GM19025 (cell line): ENCODE results near the gene NLRX1.
"Not testable (repeated sequence)": the region's sequence is repeated elsewhere in the genome, so short reads cannot be mapped to it uniquely, and the experiment has no call there.

Experiments
- ATAC-seq: cut with Tn5 transposase; IDR thresholded peaks from one replicate; pipeline ENCODE4 v1.9.1; 2021; ENCODE audit warnings: mild to moderate bottlenecking, low read depth, moderate library complexity; ENCODE audit not compliant: unreplicated experiment

Gene NLRX1

DNA sequence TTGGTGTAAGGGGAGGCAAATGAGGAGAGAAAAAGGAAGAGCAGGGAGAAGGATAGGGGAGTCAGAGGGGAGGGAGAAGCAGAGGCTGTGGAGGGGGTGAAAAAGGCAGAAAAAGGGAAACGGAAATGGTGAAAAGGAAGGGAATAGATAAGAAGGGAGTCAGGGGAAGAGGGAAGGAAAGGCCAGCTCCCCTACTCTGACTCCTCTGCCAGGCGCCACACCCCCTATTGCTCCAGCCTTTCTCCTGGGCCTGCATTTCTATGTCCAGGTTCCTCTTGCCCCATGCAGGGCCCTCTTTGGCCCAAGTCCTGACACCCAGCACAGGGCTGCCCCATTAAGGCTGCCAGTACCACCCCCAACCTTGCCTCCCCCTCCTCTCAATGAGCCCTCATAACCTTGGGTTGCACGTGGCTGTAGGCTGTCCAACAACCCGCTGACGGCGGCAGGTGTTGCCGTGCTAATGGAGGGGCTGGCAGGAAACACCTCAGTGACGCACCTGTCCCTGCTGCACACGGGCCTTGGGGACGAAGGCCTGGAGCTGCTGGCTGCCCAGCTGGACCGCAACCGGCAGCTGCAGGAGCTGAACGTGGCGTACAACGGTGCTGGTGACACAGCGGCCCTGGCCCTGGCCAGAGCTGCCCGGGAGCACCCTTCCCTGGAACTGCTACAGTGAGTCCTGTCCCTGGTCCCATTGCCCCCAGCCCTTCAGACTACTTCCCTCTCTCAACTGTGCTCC, 13.3 kb downstream of the NLRX1 start:
- ATAC-seq: no peak

DNA sequence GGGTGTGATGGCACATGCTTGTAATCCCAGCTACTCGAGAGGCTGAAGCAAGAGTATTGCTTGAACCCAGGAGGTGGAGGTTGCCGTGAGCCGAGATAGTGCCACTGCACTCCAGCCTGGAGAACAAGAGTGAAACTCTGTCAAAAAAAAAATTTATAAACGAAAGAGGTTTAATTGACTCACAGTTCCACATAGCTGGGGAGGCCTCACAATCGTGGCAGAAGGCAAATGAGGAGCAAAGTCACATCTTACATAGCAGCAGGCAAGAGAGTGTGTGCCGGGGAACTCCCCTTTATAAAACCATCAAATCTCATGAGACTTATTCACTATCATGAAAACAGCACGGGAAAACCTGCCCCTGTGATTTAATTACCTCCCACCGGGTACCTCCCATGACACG, 15.9 kb downstream of the NLRX1 start:
- ATAC-seq: not testable (repeated sequence)

DNA sequence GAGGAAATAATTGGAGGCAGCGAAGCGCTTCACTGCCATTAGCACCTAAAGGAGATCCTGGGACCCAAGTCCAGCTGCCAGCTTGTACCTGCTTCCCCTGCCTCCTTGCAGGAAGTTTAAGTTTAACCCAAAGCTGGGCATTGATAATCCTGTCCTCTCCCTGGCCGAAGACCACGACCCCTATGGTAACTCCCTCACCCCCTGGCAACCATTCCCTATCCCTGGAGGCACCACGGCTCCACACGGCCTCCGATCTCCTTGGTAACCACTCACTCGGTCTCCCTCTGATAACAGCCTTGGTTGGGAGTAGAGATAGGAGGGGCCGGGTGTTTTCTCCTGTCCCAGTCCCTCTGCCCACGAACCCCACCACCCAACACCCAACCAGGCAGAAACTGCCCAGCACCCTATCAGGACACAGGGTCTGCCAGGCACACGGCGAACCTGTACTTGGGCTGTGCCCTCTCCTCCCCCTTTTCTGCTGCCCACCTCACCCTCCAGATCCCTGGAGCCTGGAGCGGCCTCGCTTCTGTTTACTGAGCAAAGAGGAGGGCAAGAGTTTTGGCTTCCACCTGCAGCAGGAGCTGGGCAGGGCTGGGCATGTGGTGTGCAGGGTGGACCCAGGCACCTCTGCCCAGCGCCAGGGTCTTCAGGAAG, 17.6 kb downstream of the NLRX1 start:
- ATAC-seq: no peak

DNA sequence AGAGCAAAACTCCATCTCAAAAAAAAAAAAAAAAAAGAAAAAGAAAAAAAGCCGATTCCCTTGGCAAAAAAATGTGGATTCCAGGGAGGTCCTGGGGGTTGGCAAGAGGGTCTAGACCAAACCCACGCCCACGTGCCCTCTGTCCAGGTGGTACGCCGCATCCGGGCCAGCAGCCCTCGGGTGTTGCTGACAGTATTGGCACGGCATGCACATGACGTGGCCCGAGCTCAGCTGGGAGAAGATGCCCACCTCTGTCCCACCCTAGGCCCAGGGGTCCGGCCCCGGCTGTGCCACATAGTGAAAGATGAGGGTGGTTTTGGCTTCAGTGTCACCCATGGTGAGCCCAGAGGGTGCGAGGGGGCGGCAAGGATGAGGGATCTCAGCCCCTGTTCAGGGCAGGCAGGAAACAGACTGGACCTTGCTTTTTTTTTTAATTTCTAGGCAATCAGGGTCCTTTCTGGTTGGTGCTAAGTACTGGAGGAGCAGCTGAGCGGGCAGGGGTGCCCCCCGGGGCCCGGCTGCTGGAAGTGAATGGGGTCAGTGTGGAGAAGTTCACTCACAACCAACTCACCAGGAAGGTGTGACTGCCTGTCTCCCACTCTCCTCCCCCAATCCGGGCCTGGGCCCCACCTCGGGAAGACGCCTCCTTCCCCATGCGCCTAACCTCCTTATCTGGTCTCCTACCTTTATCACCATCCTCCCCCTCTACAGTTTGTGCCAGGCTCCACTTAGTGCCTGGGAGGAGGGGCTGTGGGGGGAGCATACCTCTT, 18.8 kb downstream of the NLRX1 start:
- no peak for ATAC-seq

DNA sequence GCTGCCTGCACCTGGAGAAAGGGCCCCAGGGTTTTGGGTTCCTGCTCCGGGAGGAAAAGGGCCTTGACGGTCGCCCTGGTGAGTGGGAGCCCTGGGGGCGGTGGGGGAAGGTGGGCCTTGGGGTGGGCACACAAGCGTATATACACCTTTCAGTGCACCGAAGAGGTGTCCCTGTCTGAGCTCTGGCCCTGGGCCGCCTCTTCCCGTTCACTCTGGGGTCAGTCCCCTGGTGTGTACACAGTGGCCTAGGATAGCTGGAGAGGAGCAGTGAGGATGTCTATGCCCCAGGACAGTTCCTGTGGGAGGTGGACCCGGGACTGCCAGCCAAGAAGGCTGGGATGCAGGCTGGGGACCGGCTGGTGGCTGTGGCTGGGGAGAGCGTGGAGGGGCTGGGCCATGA, 19.5 kb downstream of the NLRX1 start:
- ATAC-seq: no peak

DNA sequence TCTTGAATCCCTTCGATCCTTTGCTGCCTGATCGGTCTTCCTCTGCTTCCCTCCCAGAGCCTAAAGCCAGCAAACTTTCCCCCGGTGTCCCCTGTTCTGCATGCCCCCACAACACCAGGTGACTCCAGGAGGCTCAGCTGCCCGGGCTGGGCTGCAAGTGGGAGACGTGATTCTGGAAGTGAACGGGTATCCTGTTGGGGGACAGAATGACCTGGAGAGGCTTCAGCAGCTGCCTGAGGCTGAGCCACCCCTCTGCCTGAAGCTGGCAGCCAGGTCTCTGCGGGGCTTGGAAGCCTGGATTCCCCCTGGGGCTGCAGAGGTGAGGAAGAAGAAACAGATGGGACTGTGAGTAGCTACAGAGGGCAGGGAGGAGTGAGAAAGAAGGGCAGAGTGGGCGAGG, 20.4 kb downstream of the NLRX1 start:
- no peak for ATAC-seq

DNA sequence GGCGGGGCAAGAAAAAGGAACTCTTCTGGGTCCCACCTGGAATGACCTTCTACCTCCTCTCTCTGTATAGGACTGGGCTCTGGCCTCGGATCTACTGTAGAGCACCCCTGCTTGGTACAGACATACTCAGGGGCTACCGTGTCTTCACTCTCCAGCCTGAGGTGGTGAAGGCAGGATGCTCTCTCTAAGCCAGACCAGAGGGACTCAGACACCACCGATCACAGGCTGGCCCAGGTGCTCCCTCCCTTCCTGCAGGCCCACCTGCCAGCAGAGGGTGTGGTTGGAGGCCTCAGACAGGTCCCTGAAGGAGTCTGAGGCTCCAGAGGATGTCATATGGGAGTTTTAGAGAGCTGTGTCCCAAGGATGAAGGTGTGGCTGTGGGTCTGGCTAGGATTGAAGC, 20.9 kb downstream of the NLRX1 start:
- ATAC-seq: no peak

DNA sequence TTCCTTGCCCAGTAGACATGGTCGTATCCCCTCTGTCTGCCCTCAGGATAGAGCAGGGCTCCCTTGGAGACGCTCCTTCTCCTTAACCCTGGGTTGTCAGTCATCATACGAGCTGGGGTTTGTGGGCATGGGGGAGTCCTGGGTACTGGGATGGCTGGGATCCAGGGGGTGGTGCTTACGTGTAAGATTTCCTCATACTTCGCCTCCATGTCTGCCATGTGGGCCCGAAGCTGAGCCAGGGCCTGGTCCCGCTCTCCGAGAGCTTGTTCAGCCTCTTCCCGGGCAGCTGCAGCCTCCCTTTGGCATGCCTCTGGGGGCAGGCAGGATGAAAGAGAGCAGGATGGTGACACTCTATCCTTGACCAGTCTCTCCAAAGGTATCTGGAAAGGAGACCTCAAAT, 22.0 kb downstream of the NLRX1 start:
- no peak for ATAC-seq

DNA sequence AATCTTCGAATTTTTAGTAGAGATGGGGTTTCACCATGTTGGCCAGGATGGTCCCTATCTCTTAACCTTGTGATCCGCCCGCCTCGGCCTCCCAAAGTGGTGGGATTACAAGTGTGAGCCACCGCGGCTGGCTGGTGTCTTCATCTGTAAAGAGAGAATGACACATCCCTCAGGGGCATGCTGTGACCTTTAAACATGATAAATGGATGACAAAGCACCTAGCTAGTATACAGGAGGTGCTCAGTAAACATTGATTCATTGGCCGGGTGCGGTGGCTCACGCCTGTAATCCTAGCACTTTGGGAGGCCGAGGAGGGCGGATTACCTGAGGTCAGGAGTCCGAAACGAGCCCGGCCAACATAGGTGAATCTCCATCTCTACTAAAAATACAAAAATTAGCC, 22.7 kb downstream of the NLRX1 start:
- not testable (repeated sequence) for ATAC-seq

DNA sequence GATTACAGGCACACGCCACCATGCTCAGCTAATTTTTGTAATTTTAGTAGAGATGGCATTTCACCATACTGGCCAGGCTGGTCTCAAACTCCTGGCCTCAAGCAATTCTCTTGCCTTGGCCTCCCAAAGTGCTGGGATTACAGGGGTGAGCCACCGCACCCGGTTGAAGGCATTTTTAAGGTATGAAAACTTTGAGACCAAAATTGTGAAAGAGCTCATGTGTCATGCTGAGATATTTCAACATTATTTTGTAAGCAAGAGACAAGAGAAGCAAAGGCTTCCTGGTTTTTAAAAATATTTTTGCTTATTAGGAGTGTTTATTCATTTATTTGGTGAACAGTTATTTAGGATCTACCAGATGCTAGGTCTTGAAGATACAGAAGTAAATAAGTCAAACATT, 23.6 kb downstream of the NLRX1 start:
- ATAC-seq: no peak

DNA sequence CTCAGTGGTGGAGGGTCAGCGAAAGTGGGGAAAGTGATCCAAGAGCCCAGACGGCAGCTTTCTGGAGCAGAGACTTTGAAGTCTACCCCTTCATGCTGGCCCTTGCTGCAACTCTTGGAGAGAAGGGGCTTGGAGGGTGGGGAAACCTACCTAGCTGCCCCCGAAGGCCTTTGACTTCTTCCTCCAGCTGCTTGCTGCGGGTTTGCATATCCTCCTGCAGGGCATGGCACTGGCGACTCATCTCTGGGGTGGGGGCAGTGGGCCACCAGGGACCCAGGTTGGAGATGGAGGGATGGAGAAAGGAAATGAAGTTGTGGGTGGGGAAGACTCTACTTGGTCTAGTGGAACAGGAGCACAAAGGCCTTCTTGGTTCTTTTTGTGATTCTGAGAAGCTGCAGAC, 24.5 kb downstream of the NLRX1 start:
- ATAC-seq: no peak

DNA sequence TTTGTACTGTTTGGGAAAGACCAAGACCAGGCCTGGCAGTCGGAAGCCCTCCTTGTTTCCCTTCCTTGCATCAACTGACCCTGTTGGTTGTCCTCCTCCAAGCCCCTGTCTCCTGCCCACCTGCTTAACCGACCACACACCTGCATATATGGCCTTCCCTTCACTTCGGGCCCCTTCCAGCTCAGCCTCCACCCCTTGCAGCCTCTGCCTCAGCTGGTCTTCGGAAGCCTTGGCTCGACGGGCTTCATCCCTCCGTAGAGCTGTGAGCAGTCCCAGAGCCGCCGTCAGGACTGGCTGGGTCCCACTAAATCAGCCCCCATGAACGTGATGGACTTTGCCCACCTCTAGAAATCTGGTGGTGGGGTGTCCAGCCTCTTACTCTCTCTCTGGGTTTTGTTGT, 25.1 kb downstream of the NLRX1 start:
- ATAC-seq: no peak

DNA sequence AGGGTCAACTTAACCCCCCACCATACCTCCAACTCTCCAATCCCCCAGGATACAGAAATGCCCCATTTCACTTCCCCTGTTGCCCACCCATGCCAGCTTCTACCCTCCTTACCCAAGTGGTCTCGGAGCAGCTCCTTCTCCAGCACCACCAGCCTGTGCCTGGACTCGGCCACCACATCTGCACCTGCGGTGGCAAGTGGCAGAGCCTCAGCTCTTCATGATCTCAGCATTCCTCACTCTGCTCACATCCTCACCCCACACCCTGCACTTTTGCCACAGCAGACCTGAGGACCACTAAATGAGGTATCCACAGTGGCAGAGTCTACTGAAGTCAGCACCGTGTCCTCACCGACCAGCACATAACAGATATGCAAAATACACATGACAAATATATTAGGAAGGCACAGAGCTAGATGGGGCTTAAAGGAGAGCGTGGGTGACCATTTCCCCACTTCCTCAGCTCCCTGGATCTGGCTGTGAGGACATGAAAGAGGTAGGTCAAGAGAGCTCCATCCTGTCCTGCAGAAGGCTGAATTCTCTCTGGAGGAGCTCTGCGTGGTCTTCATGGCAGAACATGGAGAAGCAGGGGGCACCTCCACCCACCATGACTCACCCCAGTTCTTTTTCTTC, 26.4 kb downstream of the NLRX1 start:
- no peak for ATAC-seq

DNA sequence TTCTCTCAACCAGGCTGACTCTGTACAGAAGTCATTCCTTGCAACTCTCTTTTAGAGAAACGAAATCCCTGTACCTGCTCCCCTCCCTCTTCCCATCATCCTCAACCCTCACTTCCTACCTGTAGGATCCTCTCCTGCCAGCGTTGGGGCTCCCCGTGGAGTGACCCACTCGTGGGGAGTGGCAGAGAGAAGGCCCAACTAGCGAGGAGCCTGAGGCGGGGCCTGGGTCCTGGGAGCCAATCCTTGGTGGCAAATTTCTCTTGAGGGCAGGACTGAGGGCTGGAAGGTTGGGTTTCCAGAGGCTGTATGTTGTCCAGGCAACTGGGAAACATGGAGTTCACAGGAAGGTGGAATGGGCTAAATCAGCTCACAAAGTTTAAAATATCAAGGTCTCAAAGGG, 27.2 kb downstream of the NLRX1 start:
- no peak for ATAC-seq

DNA sequence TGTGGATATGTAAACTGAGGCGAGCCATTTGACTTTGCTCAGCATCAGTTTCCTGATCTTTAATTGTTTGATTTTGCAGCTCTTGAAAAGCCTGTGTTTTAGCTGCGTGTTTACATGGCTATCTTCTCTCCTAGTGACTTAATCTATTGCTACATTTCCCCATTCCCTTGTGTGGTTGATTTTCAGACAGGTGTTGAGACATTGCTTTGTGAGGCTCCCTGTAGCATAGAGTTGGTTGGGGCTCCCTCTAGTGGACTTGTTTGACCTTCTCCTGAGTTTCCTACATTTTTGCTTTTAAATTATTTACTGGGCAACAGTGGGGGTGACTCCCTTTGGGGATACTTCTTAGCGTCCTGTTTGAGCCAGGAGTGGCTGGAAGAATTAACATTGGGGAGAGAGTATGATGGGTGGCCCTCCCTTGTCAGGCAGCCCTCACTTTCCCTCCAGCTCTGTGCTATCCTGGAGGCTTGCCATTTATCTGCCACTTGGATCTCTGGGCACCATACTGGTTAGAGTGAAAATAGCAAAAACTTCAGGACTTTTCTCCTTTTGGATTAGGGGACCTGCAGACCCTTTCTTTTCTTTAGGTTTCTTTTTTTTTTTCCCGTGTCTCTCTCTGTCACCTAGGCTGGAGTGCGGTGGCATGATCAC, 28.4 kb downstream of the NLRX1 start:
- no peak for ATAC-seq

DNA sequence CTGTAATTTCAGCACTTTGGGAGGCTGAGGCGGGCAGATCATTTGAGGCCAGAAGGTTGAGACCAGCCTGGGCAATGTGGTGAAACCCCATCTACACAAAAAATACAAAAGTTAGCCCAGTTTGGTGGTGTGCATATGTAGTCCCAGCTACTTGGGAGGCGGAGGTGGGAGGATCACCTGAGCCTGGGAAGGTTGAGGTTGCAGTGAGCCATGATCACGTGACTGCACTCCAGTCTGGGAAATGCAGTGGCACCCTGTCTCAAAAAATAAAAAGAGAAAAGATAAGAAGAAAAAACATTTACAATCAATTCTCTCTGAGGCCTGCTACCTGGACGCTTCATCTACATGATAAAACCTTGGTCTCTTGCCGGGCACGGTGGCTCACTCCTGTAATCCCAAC, 30.4 kb downstream of the NLRX1 start:
- ATAC-seq: no peak

DNA sequence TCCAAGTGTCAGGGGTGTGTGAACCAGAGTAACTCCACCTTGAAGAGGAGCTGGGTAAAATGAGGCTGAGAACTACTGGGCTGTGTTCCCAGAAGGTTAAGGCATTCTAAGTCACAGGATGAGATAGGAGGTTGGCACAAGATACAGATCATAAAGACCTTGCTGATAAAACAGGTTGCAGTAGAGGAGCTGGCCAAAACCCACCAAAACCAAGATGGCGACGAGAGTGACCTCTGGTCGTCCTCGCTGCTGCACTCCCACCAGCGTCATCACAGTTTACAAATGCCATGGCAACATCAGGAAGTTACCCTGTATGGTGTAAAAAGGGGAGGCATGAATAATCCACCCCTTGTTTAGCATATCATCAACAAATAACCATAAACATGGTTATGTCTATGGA, 32.7 kb downstream of the NLRX1 start:
- not testable (repeated sequence) for ATAC-seq

DNA sequence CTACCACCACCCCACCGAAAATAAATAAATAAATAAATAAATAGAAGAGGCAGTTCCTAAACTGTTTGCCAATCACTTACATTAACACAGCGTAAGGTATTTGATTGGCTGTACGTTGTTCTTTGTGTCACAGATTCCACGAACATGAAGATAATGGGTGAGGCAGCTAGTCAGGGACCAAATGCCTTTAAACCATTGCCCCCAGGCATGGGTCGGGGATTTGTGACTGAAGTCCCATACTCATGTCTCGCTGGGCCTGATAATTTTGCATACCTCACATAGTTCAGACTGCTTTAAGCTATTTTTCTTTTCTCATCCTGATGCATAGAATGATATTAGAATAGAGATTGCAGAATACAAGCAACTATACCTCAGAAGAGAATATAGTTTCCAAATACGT, 34.0 kb downstream of the NLRX1 start:
- ATAC-seq: no peak

DNA sequence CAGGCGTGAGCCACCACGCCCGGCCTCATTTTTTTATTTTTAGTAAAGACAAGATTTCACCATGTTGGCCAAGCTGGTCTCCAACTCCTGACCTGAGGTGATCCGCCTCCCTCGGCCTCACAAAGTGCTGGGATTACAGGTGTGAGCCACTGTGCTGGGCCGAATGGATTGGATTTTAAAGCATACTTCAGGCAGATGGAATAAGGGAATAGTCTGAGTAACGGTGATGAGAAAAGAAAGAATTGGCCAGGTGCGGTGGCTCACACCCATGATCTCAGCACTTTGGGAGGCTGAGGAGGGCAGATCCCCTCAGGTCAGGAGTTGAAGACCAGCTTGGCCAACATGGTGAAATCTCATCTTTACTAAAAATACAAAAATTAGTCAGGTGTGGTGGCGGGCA, 35.5 kb downstream of the NLRX1 start:
- no peak for ATAC-seq

DNA sequence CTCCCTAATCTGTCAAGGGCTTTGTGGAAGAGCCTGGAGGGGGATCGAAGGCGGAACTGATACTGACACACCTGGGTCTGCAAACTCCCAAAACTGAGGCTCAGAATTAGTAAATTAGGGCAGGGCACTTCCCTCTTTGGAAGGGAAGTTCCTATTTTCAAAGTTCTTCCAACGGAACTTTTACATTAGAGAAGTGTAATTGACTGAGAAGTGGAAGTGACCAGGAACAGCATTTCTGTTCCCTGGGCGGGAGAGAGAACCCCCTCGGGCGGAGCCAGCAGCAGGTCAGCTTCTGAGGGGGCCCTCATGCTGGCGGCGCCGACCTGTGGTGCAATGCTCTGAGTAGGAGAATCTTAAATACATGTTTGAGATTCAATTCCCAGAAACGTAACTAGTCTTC, 36.6 kb downstream of the NLRX1 start:
- ATAC-seq: no peak
